T-helper 1 cell treated with Interleukin-12 subunit alpha and Interleukin-12 subunit beta and Interleukin-4 antibody, amounts not matched to agents 30 μg/mL and 1 μg/mL, for 36 hours (primary cell): ENCODE results near the gene OGG1.

ENCODE experiments used
- H3K27ac Mint-ChIP-seq: one replicate; pipeline ENCODE4 v1.8.0; 2021; ENCODE audit warnings: mild to moderate bottlenecking, mixed read lengths
- H3K27me3 Mint-ChIP-seq: one replicate; pipeline ENCODE4 v1.8.0; 2021; ENCODE audit warnings: low read depth, mixed read lengths
- H3K36me3 Mint-ChIP-seq: one replicate; pipeline ENCODE4 v1.8.0; 2021; ENCODE audit warnings: low read depth, mixed read lengths
- H3K4me1 Mint-ChIP-seq: one replicate; pipeline ENCODE4 v1.8.0; 2021; ENCODE audit warnings: low read depth, mixed read lengths
- H3K4me3 Mint-ChIP-seq: one replicate; pipeline ENCODE4 v1.8.0; 2021; ENCODE audit warnings: mild to moderate bottlenecking, moderate library complexity, mixed read lengths
- H3K9me3 Mint-ChIP-seq: one replicate; pipeline ENCODE4 v1.8.0; 2021; ENCODE audit warnings: mixed read lengths

OGG1 gene

DNA sequence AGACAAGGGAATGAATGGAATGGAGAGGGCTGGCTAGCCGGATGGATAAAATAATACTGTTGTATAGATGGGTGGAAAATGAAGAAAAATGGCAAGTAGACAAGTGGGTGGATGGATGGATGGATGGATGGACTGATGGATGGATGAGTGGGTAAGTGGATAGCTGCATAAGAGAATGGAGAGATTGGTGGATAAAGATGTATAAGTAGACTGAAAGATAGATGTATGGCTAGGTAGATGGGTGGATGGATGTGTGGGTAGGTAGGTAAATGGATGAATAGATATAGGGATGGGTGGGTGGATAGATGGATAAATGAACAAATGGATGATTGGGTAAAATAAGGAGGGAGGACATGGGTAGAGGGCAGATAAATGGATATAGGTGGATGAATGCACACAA lies 32.2 kb upstream of the OGG1 start:
- no peak overlapping the region for H3K4me3 Mint-ChIP-seq

GRCh38 chr3:9718118-9718517 lies 31.6 kb upstream of the OGG1 start:
- Mint-ChIP-seq H3K27me3 (peaks cover 17% of the 10 kb centered on the region), H3K9me3 (no peaks in the 10 kb centered on the region), H3K4me1 (no peaks in the 10 kb centered on the region), H3K36me3 (no peaks in the 10 kb centered on the region), H3K27ac (no peak overlapping the region), H3K4me3 (no peak overlapping the region)

More for the DNA sequence above, 32.2 kb upstream of the OGG1 start:
- Mint-ChIP-seq H3K36me3 (no peaks in the 10 kb centered on the region), H3K9me3 (no peaks in the 10 kb centered on the region), H3K4me1 (no peaks in the 10 kb centered on the region), H3K27ac (no peak overlapping the region), H3K27me3 (peaks cover 16% of the 10 kb centered on the region)

DNA sequence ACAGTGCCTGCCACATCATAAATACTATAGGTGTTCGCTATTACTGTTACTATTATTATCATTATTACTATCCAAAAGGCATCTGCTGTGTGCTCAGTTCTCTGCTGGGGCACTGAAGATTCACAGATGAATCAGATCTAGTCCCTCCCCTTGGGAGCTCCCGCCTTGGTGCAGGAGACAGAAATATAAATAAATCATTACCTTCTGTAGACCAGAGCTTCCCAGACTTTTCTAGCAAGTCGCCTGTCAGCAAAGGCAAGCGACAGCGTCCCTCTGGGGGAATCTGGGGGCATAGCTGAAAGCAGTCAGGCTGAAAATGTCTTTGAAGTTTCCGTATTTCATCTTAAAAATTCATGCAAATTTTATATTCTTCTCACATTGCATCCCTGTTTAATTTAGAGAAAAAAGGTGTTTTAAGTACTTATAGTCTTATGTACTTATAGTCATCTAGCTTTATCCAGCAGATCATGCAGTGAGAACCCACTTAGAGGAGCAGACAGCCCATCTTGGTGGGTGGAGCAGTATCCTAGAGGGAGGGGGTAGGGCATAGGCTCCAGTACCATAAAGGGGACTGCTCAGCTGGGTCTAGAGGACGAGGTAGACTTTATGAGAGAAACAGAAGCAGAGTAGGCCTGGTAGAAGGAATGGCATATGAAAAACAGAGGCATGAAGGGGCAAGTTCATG lies 28.6 kb upstream of the OGG1 start:
- Mint-ChIP-seq H3K27me3 (peaks cover 17% of the 10 kb centered on the region), H3K36me3 (no peaks in the 10 kb centered on the region), H3K9me3 (no peaks in the 10 kb centered on the region), H3K27ac (no peak overlapping the region), H3K4me3 (no peak overlapping the region), H3K4me1 (peaks cover 1% of the 10 kb centered on the region)

- no peak overlapping the region for H3K4me3 Mint-ChIP-seq
- H3K36me3 Mint-ChIP-seq = no peaks in the 10 kb centered on the region
- H3K27ac Mint-ChIP-seq = no peak overlapping the region
- H3K4me1 Mint-ChIP-seq = peaks cover 2% of the 10 kb centered on the region
- H3K9me3 Mint-ChIP-seq = no peaks in the 10 kb centered on the region
- H3K27me3 Mint-ChIP-seq = peaks cover 17% of the 10 kb centered on the region
Measured at GRCh38 chr3:9721700-9722060, 28.1 kb upstream of the OGG1 start.

- Mint-ChIP-seq H3K27ac (no peak overlapping the region), H3K9me3 (no peaks in the 10 kb centered on the region), H3K27me3 (peaks cover 6% of the 10 kb centered on the region)
Measured at GRCh38 chr3:9725775-9726515, 23.8 kb upstream of the OGG1 start.

DNA sequence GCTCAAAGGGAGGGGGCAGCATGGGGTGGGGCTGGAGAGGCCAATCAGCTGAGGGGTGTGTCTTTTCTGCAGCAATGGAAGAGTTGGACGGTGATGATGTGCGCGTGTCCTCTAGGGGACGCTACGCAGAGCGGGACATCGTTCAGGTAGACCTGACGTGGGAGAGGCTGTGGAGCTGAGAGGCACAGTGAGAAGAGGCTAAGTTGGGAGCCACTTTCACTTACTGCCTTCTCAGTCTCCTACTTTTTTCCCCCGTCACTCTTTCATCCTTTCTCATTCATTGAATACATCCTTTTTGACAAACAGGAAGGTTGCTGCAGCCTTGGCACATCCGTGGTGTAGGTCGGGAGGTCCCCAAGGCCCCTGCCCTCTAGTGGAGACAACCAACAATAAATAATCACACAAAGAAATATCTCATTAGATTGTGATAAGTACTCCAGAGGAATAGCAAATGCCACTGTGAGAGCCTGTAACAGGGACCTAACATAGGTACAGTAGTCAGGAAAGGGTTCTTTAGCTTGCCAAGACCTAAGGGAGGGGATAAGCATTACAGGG lies 22.6 kb upstream of the OGG1 start:
- no peaks in the 10 kb centered on the region for H3K9me3 Mint-ChIP-seq
- peak overlapping the region; percentile 74 for H3K4me3 Mint-ChIP-seq
- H3K27ac Mint-ChIP-seq = peak overlapping the region; percentile 60
- peaks cover 19% of the 10 kb centered on the region for H3K4me1 Mint-ChIP-seq
- H3K36me3 Mint-ChIP-seq = peaks cover 1% of the 10 kb centered on the region
- H3K27me3 Mint-ChIP-seq = peaks cover 6% of the 10 kb centered on the region

More at GRCh38 chr3:9725775-9726515, 23.8 kb upstream of the OGG1 start:
- Mint-ChIP-seq H3K4me1 (peaks cover 19% of the 10 kb centered on the region), H3K4me3 (no peak overlapping the region), H3K36me3 (no peaks in the 10 kb centered on the region)

GRCh38 chr3:9727743-9728142 lies 22.0 kb upstream of the OGG1 start:
- peaks cover 6% of the 10 kb centered on the region for H3K27me3 Mint-ChIP-seq
- no peak overlapping the region for H3K27ac Mint-ChIP-seq
- no peaks in the 10 kb centered on the region for H3K9me3 Mint-ChIP-seq
- no peak overlapping the region for H3K4me3 Mint-ChIP-seq
- peaks cover 24% of the 10 kb centered on the region for H3K4me1 Mint-ChIP-seq
- H3K36me3 Mint-ChIP-seq = peaks cover 4% of the 10 kb centered on the region

GRCh38 chr3:9729419-9729818 lies 20.3 kb upstream of the OGG1 start:
- peaks cover 37% of the 10 kb centered on the region for H3K4me1 Mint-ChIP-seq
- peaks cover 13% of the 10 kb centered on the region for H3K36me3 Mint-ChIP-seq
- no peak overlapping the region for H3K4me3 Mint-ChIP-seq
- no peaks in the 10 kb centered on the region for H3K9me3 Mint-ChIP-seq
- H3K27ac Mint-ChIP-seq = no peak overlapping the region
- H3K27me3 Mint-ChIP-seq = peaks cover under 1% of the 10 kb centered on the region

- H3K9me3 Mint-ChIP-seq = no peaks in the 10 kb centered on the region
- H3K27ac Mint-ChIP-seq = peak overlapping the region; percentile 86
- H3K36me3 Mint-ChIP-seq = peaks cover 22% of the 10 kb centered on the region
- H3K4me3 Mint-ChIP-seq = peak overlapping the region; percentile 88
- H3K27me3 Mint-ChIP-seq = no peaks in the 10 kb centered on the region
- peaks cover 41% of the 10 kb centered on the region for H3K4me1 Mint-ChIP-seq
Measured at GRCh38 chr3:9730657-9731205, 19.0 kb upstream of the OGG1 start.

DNA sequence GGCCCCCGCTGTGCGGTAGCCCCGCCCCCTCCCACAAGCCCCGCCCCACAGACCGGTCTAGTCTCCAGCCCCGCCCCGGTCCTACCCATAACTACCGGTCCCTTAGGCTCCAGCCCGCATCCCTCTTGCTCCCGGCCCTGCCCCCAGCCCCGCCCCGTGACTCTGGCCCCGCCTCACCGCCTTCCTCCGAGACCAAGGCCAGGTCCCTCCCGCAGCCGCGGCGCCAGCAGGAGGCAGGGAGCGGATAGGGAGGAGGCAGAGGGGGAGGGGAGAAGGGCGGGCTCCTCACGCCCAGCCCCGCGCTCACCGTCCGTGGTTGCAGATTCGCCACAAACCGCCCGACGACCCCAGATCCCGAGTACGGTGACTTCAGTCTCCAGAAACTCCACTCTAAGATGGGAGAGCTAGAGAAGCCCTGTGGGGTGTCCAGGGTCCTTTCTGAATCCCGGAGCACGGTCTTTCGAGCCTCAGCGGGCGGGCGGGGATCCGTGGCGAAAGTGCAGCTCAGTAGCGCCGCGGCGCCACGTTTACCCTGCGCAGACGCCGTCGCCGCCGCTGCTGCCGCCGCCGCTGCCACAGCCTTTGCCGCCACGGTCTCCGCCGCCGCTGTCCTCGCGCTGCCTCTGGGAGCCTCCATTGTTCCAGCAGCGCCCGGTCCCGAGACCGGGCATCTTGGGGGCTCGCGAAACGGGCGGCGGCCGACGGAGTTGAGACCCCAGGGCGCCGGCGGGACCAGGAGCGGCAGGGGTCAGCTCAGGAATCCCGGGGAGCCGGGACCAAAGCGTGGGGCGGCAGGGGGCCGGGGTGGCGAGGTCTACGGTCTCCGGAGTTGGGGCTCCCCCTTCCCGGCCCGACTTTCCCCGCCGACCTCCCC lies 18.3 kb upstream of the OGG1 start, which contains the start of gene BRPF1:
Gene BRPF1, plus strand, starts transcription at position 530 of the 874 bp plus-strand sequence. CDS start 2,406 bp downstream, outside the sequence.
- Mint-ChIP-seq H3K4me1 (peaks cover 43% of the 10 kb centered on the region), H3K4me3 (peak within 1 kb of the TSS; percentile 98), H3K27me3 (no peaks in the 10 kb centered on the region), H3K27ac (peak within 1 kb of the TSS; percentile 95), H3K9me3 (no peaks in the 10 kb centered on the region), H3K36me3 (peaks cover 25% of the 10 kb centered on the region)

DNA sequence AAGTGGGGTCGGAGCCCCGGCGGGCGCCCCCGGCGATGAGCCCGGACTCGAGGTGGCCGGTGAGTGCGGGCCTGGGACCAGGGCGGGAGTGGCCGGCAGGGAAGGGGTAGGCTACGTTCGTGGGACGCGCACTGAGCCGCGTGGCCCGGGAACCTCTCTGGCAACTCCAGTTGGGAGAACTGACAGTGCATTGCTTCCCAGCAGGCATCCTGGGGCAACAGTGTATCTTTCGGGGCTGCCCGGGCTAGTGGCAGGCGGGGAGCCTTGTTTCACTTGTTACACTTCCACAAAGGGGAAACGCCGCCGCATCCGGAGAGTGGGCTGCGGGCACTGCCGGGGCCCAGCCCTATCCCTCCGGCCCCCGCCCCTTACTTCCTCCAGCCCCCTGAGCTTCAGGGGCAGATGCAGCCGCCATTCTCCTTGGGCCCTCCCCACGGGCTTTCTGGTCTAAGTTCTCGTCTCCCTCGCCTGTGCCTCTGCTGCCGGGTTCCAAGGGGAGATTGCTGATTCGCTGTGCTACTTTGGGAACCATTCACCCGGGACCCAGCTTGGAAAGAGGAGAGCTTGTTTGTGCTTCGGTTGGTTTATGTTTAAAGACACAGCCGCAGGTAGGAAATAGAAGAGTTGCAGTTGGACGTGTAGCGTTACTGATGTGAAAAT lies 17.5 kb upstream of the OGG1 start:
- H3K36me3 Mint-ChIP-seq = peaks cover 31% of the 10 kb centered on the region
- H3K4me3 Mint-ChIP-seq = peak overlapping the region; percentile 98
- H3K4me1 Mint-ChIP-seq = peaks cover 42% of the 10 kb centered on the region
- H3K9me3 Mint-ChIP-seq = no peaks in the 10 kb centered on the region
- no peaks in the 10 kb centered on the region for H3K27me3 Mint-ChIP-seq
- H3K27ac Mint-ChIP-seq = peak overlapping the region; percentile 88

- Mint-ChIP-seq H3K9me3 (no peaks in the 10 kb centered on the region), H3K4me1 (peaks cover 36% of the 10 kb centered on the region), H3K4me3 (peak overlapping the region; percentile 98), H3K27ac (peak overlapping the region; percentile 88), H3K36me3 (peaks cover 31% of the 10 kb centered on the region), H3K27me3 (no peaks in the 10 kb centered on the region)
Measured at GRCh38 chr3:9732740-9733115, 17.0 kb upstream of the OGG1 start.

GRCh38 chr3:9736831-9737230 lies 12.9 kb upstream of the OGG1 start:
- Mint-ChIP-seq H3K4me1 (peaks cover 30% of the 10 kb centered on the region), H3K27me3 (no peaks in the 10 kb centered on the region), H3K36me3 (peaks cover 53% of the 10 kb centered on the region), H3K9me3 (no peaks in the 10 kb centered on the region), H3K4me3 (no peak overlapping the region), H3K27ac (peak overlapping the region; percentile 46)
